ENCODE results near the gene TM4SF4. TPM values are rescaled to one million over a fixed set of nuclear protein-coding genes. Genes with fewer than 3 reads are reported as not detected.

Gene TM4SF4
- total and polyA plus RNA-seq, 2 of the 8 experiments (the other 6 are each of a cell fraction or from before 2014, with no cell fraction given), result not detected

- no peak for TF ChIP-seq YY1 (IDR thresholded peaks at IDR 0.05; ENCODE audit: low read depth, low read length)
- TF ChIP-seq CTBP2 (IDR thresholded peaks at IDR 0.05; ENCODE audit: borderline replicate concordance, insufficient read depth, insufficient read length, low read length), result no peak
Measured at GRCh38 chr3:149552700-149553099, 78.2 kb downstream of the TM4SF4 start (continued).

Small RNA genes lying within 50 kb of the gene (small RNA-seq; reads per million reads assigned to genes)
- not detected for gene AC108751.2 (ENCODE audit: insufficient read depth)
- gene RNU6-1098P (ENCODE audit: insufficient read depth), result not detected

Other genes starting within 250 kb of the TM4SF4 start
- gene TM4SF18, start 141.1 kb upstream of the TM4SF4 start, total RNA-seq (2021; fragmentation: NEBNext Ultra II Directional; extraction: Animal tissue kit (Norgen Biotek cat#: 25700)), result 2.9 and 3.3 TPM in 2 replicates
- 4.5 and 13.6 TPM in 2 replicates for gene TM4SF18, start 141.1 kb upstream of the TM4SF4 start, polyA plus RNA-seq (2011; rRNA removed)
- 0.26 and 1.5 TPM in 2 replicates for gene TM4SF1, start 97.0 kb upstream of the TM4SF4 start, total RNA-seq (2021; fragmentation: NEBNext Ultra II Directional; extraction: Animal tissue kit (Norgen Biotek cat#: 25700))
- gene TM4SF1, start 97.0 kb upstream of the TM4SF4 start, polyA plus RNA-seq (2011; rRNA removed), result 0.85 and 1.3 TPM in 2 replicates
- gene WWTR1, start 183.3 kb downstream of the TM4SF4 start, total RNA-seq (2021; fragmentation: NEBNext Ultra II Directional; extraction: Animal tissue kit (Norgen Biotek cat#: 25700)), result 18.6 and 19.2 TPM in 2 replicates
- 15.7 and 19.2 TPM in 2 replicates for gene WWTR1, start 183.3 kb downstream of the TM4SF4 start, polyA plus RNA-seq (2011; rRNA removed)

Measured in H1 (cell line).